Measurements from ENCODE around the gene NEDD9.

DNA sequence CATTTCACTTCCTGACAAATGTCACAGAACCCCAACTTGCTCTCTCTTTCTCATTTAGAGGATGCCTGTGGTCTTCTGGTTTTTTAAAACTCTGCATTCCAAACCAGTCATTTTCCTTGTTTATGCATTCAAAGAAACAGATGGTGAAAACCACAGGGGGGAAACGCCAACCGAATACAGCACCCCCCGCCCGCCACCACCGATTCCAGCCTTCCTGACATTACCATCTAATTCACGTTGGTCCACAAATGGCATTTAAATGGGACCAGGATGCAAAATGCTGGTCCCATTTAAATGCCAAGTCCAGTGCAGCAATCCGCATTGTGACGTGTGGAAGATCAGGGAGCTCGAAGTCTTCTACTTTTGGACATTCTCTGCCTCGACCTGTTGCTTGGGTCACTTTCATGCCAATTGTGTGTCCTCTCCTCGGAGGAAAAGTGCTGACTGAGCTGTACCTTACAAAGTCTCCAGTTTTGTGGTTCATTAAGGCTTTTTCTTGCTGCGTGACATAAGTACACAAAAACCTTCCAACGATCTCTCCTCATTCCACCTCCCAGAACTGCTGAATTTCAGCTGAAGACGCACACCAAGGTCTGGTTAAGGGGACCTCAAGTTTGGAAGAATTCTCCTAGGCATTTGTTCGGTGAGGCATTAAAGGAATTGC lies 35.8 kb downstream of the NEDD9 start:
- TF ChIP-seq, protein P1, sequence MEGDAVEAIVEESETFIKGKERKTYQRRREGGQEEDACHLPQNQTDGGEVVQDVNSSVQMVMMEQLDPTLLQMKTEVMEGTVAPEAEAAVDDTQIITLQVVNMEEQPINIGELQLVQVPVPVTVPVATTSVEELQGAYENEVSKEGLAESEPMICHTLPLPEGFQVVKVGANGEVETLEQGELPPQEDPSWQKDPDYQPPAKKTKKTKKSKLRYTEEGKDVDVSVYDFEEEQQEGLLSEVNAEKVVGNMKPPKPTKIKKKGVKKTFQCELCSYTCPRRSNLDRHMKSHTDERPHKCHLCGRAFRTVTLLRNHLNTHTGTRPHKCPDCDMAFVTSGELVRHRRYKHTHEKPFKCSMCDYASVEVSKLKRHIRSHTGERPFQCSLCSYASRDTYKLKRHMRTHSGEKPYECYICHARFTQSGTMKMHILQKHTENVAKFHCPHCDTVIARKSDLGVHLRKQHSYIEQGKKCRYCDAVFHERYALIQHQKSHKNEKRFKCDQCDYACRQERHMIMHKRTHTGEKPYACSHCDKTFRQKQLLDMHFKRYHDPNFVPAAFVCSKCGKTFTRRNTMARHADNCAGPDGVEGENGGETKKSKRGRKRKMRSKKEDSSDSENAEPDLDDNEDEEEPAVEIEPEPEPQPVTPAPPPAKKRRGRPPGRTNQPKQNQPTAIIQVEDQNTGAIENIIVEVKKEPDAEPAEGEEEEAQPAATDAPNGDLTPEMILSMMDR (optimal IDR thresholded peaks at IDR 0.05 in 1 of 3, IDR thresholded peaks at IDR 0.05 in 1 of 3, conservative IDR thresholded peaks at IDR 0.05 in 1 of 3; ENCODE audit: extremely low read depth in 1 of 3, insufficient read depth in 2 of 3, low read length in 3 of 3), result no peak
- TF ChIP-seq EZH2 (IDR thresholded peaks at IDR 0.05; ENCODE audit: low read length), result no peak
